ENCODE results near the gene HJURP.

- TF ChIP-seq POLR2A (IDR thresholded peaks at IDR 0.05) (no peak), CTCF (IDR thresholded peaks at IDR 0.05) (no peak)
These were observed 63.0 kb downstream of the HJURP start for GRCh38 chr2:233791151-233791882.
